HG02759 (cell line): ENCODE data around the gene CORO2B.

ENCODE experiments used
- ATAC-seq: cut with Tn5 transposase; IDR thresholded peaks from one replicate; pipeline ENCODE4 v1.9.1; 2021; ENCODE audit warnings: mild to moderate bottlenecking, moderate library complexity; ENCODE audit not compliant: unreplicated experiment

Gene CORO2B

DNA sequence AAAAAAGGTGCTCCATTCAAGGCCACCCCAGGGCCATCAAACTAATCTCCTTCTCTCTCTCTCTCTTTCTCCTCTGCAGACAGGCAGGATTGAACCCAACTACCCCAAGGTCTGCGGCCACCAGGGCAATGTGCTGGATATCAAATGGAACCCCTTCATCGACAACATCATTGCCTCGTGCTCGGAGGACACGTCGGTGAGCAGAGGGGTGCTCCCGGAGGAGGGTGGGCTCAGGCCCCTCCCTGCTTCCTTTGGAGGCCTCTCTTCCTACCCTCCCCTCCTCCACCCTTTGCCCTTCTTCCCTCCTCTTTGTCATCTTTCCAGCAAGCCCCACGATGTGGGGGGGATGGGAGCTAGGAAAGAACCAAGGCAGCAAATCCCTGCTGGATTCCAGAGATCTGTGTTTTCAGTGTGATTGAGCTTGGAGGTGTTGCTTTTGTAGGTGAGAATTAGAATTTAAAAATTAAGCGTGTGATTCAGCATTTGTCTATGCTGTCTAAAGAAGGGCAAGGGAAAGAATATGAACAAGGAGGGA is 116.3 kb downstream of the CORO2B start:
- no peak for ATAC-seq

DNA sequence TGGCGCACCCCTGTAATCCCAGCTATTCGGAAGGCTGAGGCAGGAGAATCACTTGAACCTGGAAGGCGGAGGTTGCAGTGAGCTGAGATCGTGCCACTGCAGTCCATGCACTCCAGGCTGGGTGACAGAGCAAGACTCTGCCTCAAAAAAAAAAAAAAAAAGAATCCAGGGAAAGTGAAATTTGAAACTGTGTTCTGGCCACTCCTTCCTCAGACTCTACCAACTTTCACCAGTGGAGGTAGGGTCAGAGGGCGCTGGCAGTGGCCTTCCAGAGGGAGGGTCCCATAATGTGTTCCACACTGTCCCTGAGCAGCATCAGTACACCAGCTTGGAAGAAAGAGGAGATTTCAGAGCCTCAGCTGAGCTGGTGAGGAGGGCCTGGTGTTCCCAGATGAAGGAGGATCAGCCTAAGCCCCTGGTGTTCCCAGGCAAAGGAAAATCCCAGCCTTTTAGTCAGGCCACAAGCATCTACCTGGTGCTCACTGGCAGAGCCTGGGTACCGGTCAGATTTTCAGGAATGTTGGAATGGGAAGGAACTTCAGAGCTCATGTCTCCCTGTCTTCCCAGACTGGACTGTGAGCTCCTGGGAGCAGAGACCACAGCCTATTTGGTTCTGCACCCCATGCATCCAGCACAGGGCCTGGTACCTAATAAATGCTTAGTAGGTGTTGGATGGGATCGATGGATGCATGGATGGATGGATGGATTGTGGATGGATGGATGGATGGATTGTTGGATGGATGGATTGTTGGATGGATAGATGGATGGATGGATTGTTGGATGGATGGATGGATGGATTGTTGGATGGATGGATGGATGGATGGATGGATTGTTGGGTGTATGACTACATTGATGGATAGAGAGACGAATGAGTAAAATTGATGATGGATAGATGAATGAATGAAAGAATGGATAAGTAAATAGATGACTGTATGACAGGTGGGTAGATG is 117.9 kb downstream of the CORO2B start:
- no peak for ATAC-seq

DNA sequence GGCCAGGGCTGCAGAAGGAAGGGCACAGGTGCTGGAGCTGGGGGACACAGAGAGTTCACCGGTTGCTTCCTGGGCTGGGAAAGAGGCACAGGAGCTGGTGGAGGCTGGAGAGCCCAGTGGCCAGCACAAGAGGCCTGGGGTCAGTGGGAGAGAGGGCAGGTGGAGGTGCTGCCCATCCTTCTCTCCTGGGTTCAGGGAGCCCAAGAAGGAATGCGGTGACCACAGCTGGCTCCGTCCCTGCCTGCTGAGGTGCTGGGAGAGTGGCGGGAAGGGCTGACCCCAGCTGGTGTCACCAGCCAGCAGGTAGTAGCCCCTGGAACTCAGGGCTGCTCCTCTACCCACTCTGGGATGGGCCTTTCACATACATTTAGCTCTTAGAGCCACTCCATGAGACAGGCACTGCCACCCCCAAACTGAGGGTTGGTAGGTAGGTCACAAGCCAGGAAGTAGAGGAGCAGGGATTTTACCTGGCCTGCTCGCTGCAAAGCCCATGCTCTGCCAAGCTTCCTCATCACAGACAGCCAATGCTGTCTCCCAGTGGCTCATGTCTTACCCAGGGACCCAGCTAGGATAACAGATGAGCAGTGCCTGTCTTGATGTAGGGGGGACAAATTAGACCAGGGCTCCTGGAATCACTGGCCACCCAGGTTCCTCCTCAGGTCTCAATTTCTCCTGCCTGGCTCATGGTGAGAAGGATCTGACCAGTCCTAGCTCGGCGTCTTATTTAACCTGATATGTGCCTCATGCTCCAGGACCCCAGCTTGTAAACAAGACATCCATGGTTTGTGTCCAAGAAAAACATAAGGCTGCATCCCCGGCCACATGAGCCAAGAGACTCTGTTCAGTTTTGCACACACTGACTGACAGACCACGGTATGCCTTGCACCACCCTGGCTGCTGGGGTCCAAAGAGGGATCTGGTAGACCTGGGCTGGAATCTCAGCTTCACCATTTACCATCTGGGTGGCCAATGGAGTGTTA is 119.2 kb downstream of the CORO2B start:
- no peak for ATAC-seq

- ATAC-seq, result no peak
Measured at GRCh38 chr15:68698708-68699107, 119.9 kb downstream of the CORO2B start.

GRCh38 chr15:68699124-68699880 is 120.5 kb downstream of the CORO2B start:
- no peak for ATAC-seq

DNA sequence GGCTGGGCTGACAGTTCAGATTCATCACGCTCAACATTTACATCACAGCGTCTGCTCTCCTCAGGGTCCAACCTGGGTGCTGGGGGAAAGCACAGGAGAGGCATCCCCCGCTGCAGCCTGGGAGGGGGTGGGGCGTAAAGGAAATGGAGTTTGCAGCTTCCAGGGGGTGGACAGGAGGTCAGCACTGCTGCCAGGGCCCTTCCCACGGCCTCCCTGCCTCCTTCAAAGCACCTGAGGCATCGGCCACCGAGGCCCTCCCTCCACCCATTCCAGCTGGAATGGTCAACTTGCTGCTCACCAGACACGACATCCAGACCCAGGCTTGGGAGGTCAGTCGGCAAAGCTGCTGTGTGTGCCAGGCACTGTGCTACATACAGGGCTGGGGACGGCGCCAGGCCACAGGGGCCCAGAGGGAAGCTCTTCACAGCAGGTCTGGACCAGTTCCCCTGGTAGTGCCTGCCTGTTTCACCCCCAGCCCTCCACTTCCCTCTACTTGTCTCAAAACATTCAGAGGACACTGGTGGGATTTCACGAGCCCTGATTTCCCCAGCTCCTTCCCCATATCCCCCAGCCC is 121.2 kb downstream of the CORO2B start:
- ATAC-seq, result no peak

DNA sequence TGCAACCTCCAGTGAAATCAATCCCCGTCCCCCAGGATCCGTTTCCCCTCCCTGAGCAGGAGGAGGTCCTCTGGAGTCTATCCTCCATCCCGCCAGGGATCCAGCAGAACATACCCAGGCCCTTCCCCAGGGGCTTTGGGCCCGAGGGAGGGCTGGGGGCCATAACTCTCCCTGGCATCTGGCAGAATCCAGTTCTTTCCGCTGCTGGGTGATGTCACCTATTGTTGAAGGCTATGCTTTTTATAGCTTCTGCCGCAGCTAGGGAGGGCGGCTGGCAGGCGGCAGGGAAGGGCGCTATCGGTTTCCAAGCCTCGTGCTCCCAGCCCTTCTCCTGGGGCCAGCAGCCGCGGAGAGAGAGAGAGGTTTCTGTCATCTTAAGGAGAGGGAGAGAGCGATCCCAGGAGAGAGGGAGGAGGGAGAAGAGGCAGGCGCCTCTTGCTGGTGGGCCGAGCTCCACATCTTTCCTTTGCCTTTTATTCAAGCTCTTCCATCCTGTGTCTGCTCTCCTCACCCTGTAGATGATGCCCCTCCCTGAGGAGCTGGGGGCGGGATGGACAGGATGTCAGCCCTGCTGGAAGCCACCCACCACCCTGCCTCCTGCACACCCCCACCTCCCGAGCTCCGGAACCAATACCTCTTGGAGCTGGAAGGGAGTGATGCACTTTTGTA is 121.8 kb downstream of the CORO2B start:
- ATAC-seq, result no peak

- ATAC-seq, result no peak
Measured at GRCh38 chr15:68701886-68702285, 123.1 kb downstream of the CORO2B start.

- no peak for ATAC-seq
Measured at GRCh38 chr15:68704496-68705021, 125.8 kb downstream of the CORO2B start.

GRCh38 chr15:68706256-68706655 is 127.5 kb downstream of the CORO2B start:
- no peak for ATAC-seq

DNA sequence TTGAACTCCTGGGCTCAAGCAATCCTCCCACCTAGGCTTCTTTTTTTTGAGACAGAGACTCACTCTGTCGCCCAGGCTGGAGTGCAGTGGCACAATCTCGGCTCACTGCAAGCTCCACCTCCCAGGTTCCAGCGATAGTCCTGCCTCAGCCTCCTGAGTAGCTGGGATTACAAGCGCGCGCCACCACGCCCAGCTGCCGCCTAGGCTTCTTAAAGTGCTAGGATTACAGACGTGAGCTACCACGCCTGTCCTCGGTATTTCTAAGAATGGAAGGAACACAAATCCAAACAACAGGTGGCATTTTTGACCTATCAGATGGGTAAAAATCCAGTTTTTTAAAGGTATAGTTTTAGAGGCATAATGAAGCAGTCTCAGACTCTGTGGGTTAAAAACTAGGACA is 128.1 kb downstream of the CORO2B start:
- no peak for ATAC-seq

DNA sequence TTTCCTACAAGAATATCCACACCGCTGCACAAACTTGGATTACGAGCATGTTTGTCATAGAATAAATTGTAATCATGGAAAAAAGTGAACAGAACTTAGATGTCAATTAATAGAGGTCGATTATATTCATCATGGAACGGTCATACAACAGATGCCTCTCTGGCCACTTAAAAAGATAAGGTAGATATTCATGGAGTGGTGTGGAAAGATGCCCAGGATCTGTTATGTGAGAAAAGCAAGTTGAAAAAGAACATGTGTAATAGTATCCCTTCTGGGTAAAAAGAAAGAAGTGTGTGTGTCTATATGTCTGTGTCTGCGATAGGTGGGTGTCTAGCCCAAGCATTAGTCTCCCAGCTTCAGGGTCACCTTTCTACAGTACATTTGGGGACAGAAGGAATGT is 128.6 kb downstream of the CORO2B start:
- ATAC-seq, result no peak

- ATAC-seq, result no peak
Measured at GRCh38 chr15:68709876-68710275, 131.1 kb downstream of the CORO2B start.

GRCh38 chr15:68710536-68710935 is 131.7 kb downstream of the CORO2B start:
- no peak for ATAC-seq

- no peak for ATAC-seq
Measured at GRCh38 chr15:68711406-68711805, 132.6 kb downstream of the CORO2B start.

GRCh38 chr15:68712886-68713285 is 134.1 kb downstream of the CORO2B start:
- no peak for ATAC-seq

- no peak for ATAC-seq
Measured at GRCh38 chr15:68713874-68714273, 135.1 kb downstream of the CORO2B start.

DNA sequence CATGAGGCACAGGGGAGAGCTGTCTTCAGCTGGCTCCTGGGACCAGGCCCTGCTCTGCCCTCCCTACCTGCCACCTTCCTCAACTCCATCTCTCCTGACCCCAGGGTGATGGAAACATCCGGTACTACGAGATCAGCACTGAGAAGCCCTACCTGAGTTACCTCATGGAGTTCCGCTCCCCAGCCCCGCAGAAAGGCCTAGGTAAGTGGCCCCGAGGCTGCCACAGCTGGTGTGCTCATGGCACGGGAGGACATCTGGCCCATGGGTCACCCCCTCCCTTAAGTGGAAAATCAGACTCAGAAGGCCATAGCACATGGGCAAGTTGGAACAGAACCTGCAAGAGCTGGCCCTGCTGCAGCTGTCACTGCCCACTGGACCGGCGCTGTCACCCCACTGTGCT is 136.3 kb downstream of the CORO2B start:
- ATAC-seq, result no peak

DNA sequence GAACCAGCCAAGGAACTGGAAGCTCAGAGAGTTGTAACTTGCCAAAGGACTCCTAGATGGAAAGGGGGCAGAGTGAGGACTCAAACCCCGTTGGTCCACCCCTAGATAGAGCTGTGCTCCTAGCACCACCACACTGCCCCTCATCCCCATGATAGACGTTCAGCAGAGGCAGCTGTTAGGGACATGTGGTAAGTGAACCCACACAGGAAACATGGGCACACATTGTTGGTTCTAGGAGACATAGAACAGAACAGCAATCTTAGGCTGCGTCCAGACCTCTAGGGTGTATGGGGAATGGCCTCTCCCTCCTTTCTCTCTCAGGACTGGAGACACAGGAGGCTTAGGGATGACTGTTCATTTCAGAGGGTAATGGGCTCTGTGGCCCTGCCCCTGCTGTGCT is 139.2 kb downstream of the CORO2B start:
- no peak for ATAC-seq
